ENCODE measurements around the gene KRTAP4-2.
A peak's percentile ranks its signal among the peaks of the same experiment; 100 is the strongest.
"Not testable (repeated sequence)": the region's sequence is repeated elsewhere in the genome, so short reads cannot be mapped to it uniquely, and the experiment has no call there.

KRTAP4-2 gene

DNA sequence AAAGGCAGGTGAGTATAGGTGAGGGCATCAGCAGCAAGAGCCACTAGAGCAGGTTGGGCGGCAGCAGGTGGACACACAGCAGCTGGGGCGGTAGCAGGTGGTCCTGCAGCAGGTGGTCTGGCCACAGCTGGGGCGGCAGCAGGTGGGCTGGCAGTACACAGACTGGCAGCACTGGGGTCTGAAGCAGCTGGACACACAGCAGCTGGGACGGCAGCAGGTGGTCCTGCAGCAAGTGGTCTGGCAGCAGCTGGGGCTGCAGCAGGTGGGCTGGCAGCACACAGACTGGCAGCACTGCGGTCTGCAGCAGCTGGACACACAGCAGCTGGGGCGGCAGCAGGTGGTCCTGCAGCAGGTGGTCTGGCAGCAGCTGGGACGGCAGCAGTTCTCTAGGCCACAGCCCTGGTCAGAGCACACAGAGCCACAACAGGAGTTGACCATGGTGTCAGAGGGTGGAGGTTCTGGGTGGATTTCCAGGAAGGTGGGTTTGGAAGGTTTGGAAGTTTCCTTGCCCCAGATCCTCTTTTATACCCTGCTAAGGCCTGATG is at the start of gene KRTAP4-2:
Gene KRTAP4-2 (minus strand): TSS at position 495 of the 545 bp plus-strand sequence. CDS start 57 bp downstream, at position 438.
- DNase-seq: no peak

DNA sequence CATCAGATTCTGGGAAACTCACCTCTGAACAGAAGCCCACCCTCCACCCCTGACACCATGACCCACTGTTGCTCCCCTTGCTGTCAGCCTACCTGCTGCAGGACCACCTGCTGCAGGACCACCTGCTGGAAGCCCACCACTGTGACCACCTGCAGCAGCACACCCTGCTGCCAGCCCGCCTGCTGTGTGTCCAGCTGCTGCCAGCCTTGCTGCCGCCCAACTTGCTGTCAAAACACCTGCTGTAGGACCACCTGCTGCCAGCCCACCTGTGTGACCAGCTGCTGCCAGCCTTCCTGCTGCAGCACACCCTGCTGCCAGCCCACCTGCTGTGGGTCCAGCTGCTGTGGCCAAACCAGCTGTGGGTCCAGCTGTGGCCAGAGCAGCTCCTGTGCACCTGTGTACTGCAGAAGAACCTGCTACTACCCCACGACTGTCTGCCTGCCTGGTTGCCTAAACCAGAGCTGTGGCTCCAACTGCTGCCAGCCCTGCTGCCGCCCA is 48.6 kb upstream of the KRTAP4-2 start, which contains the start of gene KRTAP9-2:
Gene KRTAP9-2 (plus strand): TSS at position 51 of the 498 bp plus-strand sequence. CDS start 7 bp downstream, at position 58.
- not testable (repeated sequence) for DNase-seq

DNA sequence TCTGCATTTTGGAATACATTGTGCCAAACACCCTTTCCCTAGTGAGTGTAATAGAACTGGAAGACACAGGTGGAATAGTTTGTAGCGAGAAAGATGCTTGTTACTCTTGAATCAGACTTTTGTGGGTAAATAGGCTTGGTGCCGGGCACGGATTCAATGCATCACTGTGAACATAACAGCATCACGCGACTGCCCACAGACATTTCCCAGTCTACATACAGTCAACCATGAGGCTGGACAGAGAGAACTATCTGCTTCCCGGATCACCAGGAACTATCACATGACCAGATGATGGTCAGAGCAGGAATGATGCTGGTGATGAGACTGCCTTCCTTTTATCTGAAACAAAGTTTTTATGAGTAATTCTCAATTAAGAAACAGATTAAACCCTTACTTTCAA is 48.0 kb upstream of the KRTAP4-2 start:
- DNase-seq: no peak

DNA sequence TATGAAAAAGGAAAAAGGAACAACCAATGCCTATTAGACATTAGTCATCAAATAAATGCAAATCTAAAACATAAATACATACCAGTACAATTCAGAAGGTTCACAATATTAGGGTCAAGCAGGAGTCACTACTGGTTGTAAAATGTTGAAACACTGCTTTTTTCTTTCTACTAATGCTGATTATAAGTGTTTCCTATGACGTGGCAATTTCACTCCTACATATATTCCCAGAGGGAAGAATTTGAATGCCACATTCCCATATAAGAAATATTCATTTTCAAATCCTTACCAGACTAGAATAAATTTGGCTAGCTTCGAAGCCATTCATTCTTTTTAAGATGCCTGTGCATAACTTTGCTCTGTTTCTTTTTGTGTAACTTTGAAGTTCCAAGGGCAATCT is 45.8 kb upstream of the KRTAP4-2 start:
- no peak for DNase-seq

DNA sequence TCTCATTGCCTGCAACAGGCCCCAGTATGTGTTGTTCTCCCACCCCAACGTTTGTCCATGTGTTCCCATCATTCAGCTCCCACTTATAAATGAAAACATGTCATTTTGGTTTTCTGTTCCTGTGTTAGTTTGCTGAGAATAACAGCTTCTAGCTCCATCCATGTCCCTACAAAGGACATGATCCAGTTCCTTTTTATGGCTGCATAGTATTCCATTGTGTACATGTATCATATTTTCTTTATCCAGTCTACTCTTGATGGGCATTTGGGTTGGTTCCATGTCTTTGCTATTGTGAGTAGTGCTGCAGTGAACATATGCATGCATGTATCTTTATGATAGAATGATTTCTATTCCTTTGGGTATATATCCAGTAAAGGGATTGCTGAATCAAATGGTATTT is 37.7 kb upstream of the KRTAP4-2 start:
- DNase-seq: no peak

DNA sequence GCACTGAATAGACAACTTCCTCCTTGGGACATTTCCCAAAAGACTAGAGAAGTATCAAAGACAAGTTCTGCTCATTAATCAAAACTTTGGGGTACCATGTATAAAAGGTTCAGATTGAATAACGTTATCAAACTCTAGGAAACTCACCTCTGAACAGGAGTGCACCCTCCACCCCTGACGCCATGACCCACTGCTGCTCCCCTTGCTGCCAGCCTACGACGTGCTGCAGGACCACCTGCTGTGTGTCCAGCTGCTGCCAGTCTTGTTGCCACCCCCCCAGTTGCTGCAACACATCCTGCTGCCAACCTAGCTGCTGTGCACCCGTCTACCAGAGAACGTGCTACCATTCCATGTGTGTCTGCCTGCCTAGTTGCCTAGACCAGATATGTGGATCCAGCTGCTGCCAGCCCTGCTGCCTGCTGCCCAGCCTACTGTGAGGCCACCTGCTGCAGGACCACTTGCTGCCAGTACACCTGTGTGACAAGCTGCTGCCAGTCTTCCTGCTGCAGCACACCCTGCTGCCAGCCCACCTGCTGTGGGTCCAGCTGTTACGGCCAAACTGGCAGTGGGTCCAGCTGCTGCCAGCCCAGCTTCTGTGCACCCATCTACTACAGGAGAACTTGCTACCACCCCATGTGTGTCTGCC is 34.6 kb upstream of the KRTAP4-2 start:
- peak; percentile 80 for DNase-seq

DNA sequence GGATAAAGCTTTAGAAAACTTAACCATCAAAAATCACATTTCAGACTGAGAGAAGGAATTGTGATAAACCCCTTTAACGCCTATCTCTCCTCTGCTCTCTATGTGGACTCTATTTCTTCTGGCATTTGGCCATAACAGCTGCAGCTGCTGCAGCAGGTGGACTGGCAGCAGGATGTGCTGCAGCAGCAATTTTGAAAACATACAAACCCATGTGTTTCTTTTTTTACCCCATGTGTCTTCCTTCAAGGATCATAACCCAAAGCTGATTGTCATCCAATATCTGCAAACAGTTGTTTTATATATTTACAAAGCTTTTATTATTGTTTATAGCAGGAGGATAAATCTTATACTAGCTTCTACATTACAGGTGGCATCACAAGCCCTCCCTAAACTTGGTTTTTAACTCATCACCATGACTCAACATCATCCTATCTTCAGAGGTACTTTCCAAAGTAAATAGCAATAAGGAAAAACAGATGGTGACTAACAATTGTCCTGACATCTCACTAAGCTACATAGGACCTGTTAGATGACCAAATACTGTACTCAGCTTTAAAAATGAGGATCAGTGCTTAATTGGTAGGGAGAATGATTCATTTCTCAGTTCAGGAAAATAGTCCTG is 33.9 kb upstream of the KRTAP4-2 start:
- peak; percentile 78 for DNase-seq

DNA sequence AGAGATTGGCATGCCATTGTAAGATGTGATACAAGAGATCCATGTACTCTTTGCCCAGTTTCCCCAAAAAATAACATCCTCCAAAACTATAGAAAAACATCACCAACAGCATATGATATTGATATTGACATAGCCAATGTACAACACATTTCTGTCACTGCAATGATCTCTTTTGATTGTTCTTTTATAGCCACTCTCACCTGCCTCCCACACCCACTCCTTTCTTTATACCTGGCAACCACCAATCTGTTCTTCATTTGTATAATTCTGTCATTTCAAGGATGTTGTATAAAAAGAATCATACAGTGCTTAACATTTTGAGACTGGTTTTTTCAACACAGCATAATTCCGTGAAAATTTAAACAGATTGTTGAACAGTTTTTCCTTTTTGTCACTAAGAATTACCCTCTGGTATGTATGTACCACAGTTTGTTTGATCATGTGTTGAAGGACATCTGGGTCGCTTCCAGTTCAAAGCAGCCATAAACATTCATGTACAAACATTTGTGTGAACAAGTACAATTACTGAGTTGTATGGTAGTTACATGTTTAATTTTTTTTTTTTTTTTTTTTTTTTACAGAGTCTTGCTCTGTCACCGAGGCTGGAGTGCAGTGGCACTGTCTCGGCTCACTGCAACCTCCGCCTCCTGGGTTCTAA is 21.5 kb upstream of the KRTAP4-2 start:
- DNase-seq: no peak

DNA sequence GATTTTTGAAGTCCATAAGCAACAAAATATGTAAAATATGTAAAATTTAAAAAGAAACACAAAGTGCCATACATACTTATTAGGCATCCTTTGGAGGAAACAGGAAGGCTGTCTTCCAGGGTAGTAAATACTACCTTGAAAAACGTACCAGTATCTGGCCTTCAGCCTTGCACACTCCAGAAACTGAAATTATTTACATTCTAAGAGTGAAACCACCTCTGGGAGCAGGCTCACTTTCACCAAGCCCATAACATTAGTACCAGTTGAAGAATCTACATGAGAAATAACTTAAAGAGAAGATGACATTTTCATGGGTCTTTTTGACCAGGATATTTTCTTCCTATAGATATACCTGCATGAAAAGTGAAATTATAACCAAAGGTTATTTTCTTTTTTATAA is 18.0 kb upstream of the KRTAP4-2 start:
- DNase-seq: no peak

DNA sequence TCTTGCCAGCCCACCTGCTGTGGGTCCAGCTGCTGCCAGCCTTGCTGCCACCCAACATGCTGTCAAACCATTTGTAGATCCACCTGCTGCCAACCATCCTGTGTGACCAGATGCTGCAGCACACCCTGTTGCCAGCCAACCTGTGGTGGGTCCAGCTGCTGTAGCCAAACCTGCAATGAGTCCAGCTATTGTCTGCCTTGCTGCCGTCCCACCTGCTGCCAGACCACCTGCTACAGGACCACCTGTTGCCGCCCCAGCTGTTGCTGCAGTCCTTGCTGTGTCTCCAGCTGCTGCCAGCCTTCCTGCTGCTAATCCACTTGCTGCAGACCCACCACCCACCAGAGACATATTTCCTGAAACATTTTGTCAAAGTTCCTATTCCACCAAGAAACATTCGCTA is 12.3 kb upstream of the KRTAP4-2 start:
- no peak for DNase-seq

DNA sequence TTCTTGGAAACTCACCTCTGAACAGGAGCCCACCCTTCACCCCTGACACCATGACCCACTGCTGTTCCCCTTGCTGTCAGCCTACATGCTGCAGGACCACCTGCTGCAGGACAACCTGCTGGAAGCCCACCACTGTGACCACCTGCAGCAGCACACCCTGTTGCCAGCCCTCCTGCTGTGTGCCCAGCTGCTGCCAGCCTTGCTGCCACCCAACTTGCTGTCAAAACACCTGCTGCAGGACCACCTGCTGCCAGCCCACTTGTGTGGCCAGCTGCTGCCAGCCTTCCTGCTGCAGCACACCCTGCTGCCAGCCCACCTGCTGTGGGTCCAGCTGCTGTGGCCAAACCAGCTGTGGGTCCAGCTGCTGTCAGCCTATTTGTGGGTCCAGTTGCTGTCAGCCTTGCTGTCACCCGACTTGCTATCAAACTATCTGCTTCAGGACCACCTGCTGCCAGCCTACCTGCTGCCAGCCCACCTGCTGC is 11.9 kb upstream of the KRTAP4-2 start, which contains the start of gene KRTAP9-1:
Gene KRTAP9-1 (plus strand): TSS at position 51 of the 482 bp plus-strand sequence. CDS start 0 bp downstream, at position 51.
- DNase-seq: not testable (repeated sequence)

DNA sequence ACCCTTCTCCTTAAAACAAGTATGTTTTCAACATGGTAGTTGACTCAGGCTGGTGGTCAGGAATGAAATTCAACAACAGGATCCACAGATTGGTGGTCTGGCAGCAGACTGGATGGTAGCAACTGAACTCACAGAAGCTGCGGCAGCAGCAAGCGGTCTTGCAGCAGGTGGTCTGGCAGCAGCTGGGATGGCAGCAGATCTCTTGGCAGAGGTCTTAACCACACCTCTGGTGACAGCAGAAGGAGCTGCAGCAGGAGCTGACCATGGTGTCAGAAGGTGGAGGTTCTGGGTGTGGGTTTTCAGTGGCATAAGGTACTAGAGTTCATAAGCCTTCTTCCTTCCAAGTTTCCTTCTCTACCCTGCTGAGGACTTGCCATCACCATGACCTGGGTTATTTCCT is 8.9 kb upstream of the KRTAP4-2 start:
- no peak for DNase-seq

DNA sequence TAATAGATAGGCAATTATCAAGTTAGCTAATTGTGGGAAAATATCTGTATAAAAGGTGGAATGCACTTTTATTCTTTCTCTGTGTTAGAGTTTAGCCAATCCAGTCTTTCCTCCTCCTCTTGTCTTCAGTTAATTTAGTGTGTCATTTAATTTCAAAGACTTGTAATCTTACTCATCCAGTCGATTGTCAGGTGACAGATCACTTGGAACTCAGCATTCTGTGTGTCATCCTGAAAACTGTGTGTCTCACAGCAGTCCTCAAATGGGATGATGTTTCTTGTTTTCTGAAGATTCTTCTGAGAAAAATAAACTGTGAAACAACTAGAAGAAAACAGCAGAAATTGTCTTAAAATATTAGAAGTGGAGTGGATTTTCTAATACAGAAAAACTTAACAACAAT is 7.0 kb upstream of the KRTAP4-2 start:
- no peak for DNase-seq

DNA sequence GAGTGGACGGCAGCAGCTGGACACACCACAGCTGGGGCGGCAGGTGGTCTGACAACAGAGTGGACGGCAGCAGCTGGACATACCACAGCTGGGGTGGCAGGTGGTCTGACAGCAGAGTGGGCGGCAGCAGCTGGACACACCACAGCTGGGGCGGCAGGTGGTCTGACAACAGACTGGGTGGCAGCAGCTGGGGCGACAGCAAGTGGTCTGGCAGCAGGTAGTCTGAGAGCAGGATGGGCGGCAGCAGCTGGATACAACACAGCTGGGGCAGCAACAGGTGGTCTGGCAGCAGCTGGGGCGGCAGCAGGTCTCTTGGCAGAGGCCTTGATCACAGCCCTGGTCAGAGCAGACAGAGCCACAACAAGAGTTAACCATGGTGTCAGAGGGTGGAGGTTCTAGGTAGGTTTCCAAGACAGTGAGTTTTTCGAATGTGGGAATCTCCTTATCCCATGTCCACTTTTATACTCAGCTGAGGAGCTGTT is 6.5 kb upstream of the KRTAP4-2 start, which contains the start of gene KRTAP4-1:
Gene KRTAP4-1 (minus strand): TSS at position 432 of the 482 bp plus-strand sequence. CDS start 57 bp downstream, at position 375.
- no peak for DNase-seq

DNA sequence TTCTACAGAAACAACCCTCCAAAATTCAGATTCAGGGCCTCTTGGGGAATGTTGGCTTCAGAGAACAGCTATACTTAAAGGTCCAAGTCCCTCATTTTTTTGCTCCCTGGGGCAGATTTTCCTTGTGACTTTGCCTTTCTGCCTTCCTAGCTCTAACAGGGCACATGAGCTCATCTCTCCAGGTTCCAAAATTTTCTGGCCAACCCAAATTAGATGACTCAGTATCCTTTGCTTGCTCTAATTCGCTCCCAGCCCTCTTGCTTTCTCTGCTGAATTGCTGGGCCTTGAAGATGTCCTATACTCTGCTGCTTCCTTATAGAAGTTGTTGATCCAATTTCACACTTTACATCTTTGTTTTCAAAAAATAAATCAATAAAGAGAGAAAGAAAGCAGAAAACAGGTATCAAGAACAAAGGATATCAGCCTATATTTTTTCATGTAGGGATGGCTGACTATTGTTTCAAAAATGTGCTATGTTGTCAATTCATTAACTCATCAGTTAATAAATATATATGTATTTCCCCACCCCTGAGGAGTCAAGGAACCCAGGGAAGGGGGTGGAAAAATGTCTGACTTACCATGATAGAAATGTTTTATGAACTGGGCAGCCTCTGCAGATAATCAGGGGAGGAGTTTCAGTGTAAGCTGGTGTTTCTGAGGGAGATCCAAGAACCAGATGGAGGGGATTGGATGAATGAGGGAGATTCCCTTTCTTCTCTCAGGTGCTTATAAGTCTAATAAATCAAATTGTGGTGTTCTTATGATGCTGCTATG is 1.0 kb upstream of the KRTAP4-2 start:
- no peak for DNase-seq

DNA sequence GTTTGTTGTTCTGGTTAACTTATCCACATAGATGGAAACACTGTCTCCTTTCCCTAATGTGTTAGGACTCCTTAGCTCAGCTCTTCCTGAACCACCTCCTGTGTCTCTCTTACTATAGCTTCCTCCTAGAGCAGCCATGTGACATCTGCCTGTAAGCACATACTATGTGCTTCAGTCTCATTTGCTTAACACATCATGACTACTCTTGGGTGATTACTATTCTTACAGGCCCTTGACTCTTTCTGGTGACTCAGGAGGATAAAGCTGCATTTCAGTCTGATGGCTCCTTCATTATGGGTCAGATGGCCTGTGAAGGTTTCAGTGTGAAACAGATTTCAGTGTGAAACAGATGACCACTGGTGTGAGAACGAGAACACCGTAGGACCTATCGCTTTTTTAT is 320 bp upstream of the KRTAP4-2 start:
- no peak for DNase-seq

DNA sequence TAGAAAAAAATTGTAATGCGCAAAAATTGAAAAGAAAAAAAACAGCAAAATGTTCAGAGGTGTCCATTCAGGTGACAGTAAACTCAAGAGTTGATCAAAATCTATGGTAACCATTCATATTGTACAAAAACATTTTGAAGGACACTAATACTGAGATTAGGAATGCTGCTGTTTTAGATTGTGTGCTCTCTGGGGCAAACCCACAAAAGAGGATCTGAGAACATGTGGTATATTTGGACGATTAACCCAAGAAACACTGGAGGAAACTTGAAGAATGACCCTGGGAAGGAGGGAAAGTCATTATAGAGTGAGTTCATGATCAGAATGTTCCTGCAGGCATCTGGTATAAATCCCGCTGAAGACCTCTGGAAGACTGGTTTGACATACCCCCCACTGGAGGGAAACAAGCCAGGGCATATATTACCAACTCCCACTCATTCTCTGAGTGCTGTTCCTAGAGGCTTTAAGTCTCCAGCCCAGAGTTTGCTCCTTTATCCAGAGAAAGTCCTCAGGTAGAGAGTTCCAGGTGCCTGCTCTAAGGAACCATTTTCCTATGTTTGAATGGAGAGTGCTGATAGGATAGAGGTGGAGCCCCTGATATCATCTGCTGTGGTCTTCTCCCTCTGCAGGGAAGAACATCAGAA is 1.2 kb downstream of the KRTAP4-2 start:
- no peak for DNase-seq

DNA sequence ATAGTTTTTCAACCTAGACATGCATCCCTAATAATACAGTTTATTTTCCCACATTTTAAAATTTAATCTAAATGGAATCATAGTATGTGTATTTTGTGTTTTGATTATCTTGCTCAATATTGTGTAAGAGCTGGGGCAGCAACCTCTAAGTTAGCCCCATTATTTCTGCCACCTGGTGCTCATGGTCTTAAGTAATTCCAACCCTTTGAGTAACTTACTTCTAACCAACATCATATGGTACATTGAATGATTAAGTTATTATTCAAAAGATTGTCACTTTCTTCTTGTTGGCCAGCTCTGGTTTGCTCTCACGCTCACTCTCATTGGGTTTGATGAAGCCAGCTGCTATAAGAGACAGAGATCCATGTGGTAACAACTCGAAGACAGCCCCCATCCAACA is 6.1 kb downstream of the KRTAP4-2 start:
- DNase-seq: no peak

DNA sequence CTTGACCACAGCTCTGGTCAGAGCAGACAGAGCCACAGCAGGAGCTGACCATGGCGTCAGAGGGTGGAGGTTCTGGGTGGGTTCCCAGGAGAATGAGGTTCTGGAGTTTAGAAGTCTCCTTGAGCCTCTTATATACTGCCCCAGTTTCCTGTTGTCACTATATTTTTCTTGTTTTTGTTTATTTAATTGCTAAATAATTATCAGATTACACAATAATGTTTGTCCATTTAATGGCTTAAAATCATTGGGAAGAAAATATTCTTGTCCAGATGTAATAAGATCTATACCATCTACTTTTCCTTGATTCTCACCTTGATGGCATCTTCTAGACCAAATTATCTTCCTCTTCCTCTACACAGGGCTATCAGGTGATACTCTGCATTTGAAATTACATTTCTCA is 9.9 kb downstream of the KRTAP4-2 start, which contains the start of gene KRTAP4-3:
Gene KRTAP4-3 (minus strand): TSS at position 101 of the 400 bp plus-strand sequence. CDS start 49 bp downstream, at position 52.
- no peak for DNase-seq

DNA sequence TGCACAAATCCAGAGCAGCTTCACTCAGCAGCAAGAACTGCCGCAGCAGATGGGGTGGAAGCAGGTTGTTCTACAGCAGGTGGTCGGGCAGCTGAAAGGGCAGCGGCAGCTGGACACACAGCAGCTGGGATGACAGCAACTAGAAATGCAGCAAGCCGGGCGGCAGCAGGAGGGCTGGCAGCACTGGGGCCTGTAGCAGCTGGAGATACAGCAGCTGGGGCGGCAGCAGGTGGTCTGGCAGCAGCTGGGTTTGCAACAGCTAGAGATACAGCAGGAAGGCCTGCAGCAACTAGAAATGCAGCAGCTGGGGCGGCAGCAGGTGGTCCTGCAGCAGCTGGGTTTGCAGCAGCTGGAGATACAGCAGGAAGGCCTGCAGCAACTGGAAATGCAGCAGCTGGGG is 10.5 kb downstream of the KRTAP4-2 start:
- no peak for DNase-seq

DNA sequence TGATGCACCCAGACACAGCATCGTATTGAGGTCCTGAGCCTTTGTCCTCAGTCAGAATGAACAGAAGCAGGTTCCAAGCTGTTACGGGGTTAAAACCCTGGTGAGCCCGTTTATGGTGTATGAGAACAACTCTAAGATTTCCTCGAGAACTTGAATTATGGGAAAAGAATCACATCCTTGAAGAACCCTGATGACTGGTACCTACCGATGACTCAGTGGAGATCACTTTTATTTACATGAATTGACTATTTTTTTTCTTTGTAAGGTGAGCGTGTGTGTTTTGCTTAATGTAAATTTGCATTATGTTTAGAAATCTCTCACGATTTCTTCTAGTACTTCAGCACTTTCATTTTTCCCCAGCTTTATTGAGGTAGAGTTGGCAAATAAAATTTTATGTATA is 14.2 kb downstream of the KRTAP4-2 start:
- DNase-seq: no peak

DNA sequence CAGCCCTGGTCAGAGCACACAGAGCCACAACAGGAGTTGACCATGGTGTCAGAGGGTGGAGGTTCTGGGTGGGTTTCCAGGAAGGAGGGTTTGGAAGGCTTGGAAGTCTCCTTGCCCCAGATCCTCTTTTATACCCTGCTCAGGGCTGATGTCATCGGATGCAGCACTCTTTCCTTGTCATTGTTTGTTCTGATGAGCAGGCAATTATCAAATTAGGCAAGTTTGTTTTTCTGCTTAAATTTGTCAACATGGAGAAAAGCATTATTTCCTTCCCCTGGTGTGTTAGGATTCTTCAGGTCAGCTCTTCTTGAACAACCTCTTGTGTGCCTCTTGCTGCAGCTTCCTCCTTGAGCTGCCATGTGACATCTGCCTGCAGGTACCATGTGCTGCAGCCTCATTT is 17.4 kb downstream of the KRTAP4-2 start, which contains the start of gene KRTAP4-4:
Gene KRTAP4-4 (minus strand): TSS at position 101 of the 400 bp plus-strand sequence. CDS start 57 bp downstream, at position 44.
- no peak for DNase-seq

All from COR-L47 (cell line).